GM12878 (cell line): Measurements from ENCODE around the gene UQCRFS1. TPM values are rescaled to one million over a fixed set of nuclear protein-coding genes. Genes with fewer than 3 reads are reported as not detected.

ENCODE experiments used
- ATAC-seq: fragments of 200-7000 bp; cut with Tn5 transposase; 3 replicates; pipeline ENCODE4 v1.9.1; 2020; ENCODE audit warnings: mild to moderate bottlenecking, moderate library complexity
- BruUV-seq: library from RNA; stranded (reverse); fragments of 400-500 nt; replicated peaks from 2 replicates; lab custom pipeline; 2021; lab: Mats Ljungman, UMichigan
- CTCF ChIA-PET: fragments of 300-600 bp; sonication (Branson Sonifier 250); formaldehyde crosslinking; extraction: SDS; loops from one replicate; lab custom pipeline; 2021; ENCODE audit warnings: inconsistent platforms; lab: Yijun Ruan, JAX
- POLR2A ChIA-PET: fragments of 350-600 bp; formaldehyde crosslinking; extraction: SDS; loops from one replicate; lab custom pipeline; 2021; ENCODE audit warnings: inconsistent platforms; lab: Charles Lee
- RAD21 ChIA-PET: fragments of 300-600 bp; sonication (Branson Sonifier 250); formaldehyde crosslinking; loops from one replicate; lab custom pipeline; 2023; ENCODE audit warnings: antibody characterized with exemption; ENCODE audit not compliant: unreplicated experiment; lab: Charles Lee
- SMC1A ChIA-PET: fragments of 300-600 bp; sonication (Branson Sonifier 250); formaldehyde crosslinking; loops from one replicate; lab custom pipeline; 2023; ENCODE audit not compliant: unreplicated experiment, uncharacterized antibody; lab: Charles Lee
- DNase-seq: peaks from one replicate; pipeline ENCODE4 v3.0.0-alpha.2; 2011; ENCODE audit warnings: low read depth, low spot score
- FAIRE-seq: peaks from 3 replicates; lab custom pipeline; 2011; peaks lifted over from hg19 to GRCh38; lab: Jason Lieb, UNC
- H2AFZ ChIP-seq: 2 replicates; pipeline ENCODE4 v1.6.0; 2011; ENCODE audit warnings: low read depth, low read length, control low read depth; ENCODE audit not compliant: control insufficient read depth
- H3K27ac ChIP-seq: 2 replicates; pipeline ENCODE4 v1.5.1; 2011; ENCODE audit warnings: control low read depth; ENCODE audit not compliant: control insufficient read depth, insufficient read depth
- H3K27me3 ChIP-seq, 2 experiments: replicated peaks in 1 of 2; 2 replicates each; pipeline versions ENCODE4 v1.6.0 to v1.6.1; 2011; ENCODE audit warnings: low read length in 1 of 2; ENCODE audit not compliant: control insufficient read depth in 2 of 2, insufficient read depth in 2 of 2
- H3K36me3 ChIP-seq, 2 experiments: 2 replicates each; pipeline ENCODE4 v1.5.1; 2011; ENCODE audit warnings: low read length in 1 of 2; ENCODE audit not compliant: control insufficient read depth in 2 of 2, insufficient read depth in 2 of 2
- H3K4me1 ChIP-seq: 2 replicates; pipeline ENCODE4 v1.6.1; 2011; ENCODE audit warnings: mild to moderate bottlenecking, low read length, moderate library complexity, mixed read lengths; ENCODE audit not compliant: control insufficient read depth, insufficient read depth
- H3K4me2 ChIP-seq: 2 replicates; pipeline ENCODE4 v1.6.0; 2011; ENCODE audit warnings: control low read depth; ENCODE audit not compliant: control insufficient read depth, insufficient read depth
- H3K4me3 ChIP-seq: fragments of 200-600 bp; sonication (generic); 2 replicates; pipeline ENCODE4 v1.5.1; 2016
- H3K79me2 ChIP-seq: 2 replicates; pipeline ENCODE4 v1.6.0; 2011; ENCODE audit warnings: low read length; ENCODE audit not compliant: control insufficient read depth, insufficient read depth
- H3K9ac ChIP-seq: 2 replicates; pipeline ENCODE4 v1.8.0; 2011; ENCODE audit warnings: low read length, control low read depth, mixed read lengths; ENCODE audit not compliant: control insufficient read depth, insufficient read depth
- H3K9me3 ChIP-seq: replicated peaks from 3 replicates; pipeline ENCODE4 v1.5.1; 2011; ENCODE audit warnings: mild to moderate bottlenecking, low read length; ENCODE audit not compliant: control insufficient read depth, insufficient read depth
- H4K20me1 ChIP-seq: 2 replicates; pipeline ENCODE4 v1.6.0; 2011; ENCODE audit not compliant: control insufficient read depth, insufficient read depth
- CTCF ChIP-seq, 3 experiments: IDR thresholded peaks in 2 of 3; conservative IDR thresholded peaks in 1 of 3; 2 replicates each; pipeline ENCODE4 v1.5.1; 2011; ENCODE audit warnings: low read depth in 3 of 3, low read length in 3 of 3, mild to moderate bottlenecking in 3 of 3, control low read depth in 2 of 3, moderate library complexity in 2 of 3, inconsistent platforms in 1 of 3, mixed read lengths in 1 of 3; ENCODE audit not compliant: control insufficient read depth in 2 of 3, insufficient read depth in 1 of 3; ENCODE audit errors: extremely low read depth in 1 of 3
- FOXM1 ChIP-seq: IDR thresholded peaks from 2 replicates; pipeline ENCODE4 v1.6.1; 2012; ENCODE audit warnings: low read depth, mild to moderate bottlenecking, inconsistent platforms, low read length, moderate library complexity
- MYC ChIP-seq: IDR thresholded peaks from 2 replicates; pipeline ENCODE4 v1.6.1; 2011; ENCODE audit warnings: mild to moderate bottlenecking, low read length, moderate library complexity, inconsistent platforms; ENCODE audit not compliant: insufficient read depth, insufficient replicate concordance, insufficient read length, severe bottlenecking
- RAD21 ChIP-seq: IDR thresholded peaks from 2 replicates; pipeline ENCODE4 v1.6.1; 2011; ENCODE audit warnings: mild to moderate bottlenecking, low read depth, low read length, moderate library complexity; ENCODE audit not compliant: insufficient read depth
- RAD51 ChIP-seq: fragments of 450-650 bp; IDR thresholded peaks from 2 replicates; pipeline ENCODE4 v1.6.1; 2016; ENCODE audit warnings: moderate library complexity, mild to moderate bottlenecking, inconsistent platforms
- RELB ChIP-seq: fragments of 450-650 bp; IDR thresholded peaks from 2 replicates; pipeline ENCODE4 v1.6.1; 2017; ENCODE audit warnings: low read depth, mild to moderate bottlenecking, moderate library complexity
- SIX5 ChIP-seq: IDR thresholded peaks from 2 replicates; pipeline ENCODE4 v1.6.1; 2011; ENCODE audit warnings: mild to moderate bottlenecking, low read depth, low read length, moderate library complexity; ENCODE audit not compliant: severe bottlenecking
- SP1 ChIP-seq: IDR thresholded peaks from one replicate; pipeline ENCODE4 v1.6.1; 2011; ENCODE audit warnings: low read depth, low read length
- SREBF2 ChIP-seq: IDR thresholded peaks from 2 replicates; pipeline ENCODE4 v1.6.1; 2012; ENCODE audit warnings: mild to moderate bottlenecking, low read length
- STAT3 ChIP-seq: IDR thresholded peaks from 2 replicates; pipeline ENCODE4 v1.6.1; 2011; ENCODE audit warnings: low read depth, low read length, improper control_type of control experiment
- WGBS: methylation state at CpG from one replicate; pipeline ENCODE4 v1.1.6; 2016; ENCODE audit warnings: low lambda C conversion rate; ENCODE audit not compliant: insufficient replicate concordance, insufficient coverage; ENCODE audit errors: missing lambda C conversion rate; 5-methylcytosine and 5-hydroxymethylcytosine counted together
- in situ Hi-C: fragments of 300-500 bp; cut with MboI; formaldehyde crosslinking; loops from 9 replicates; pipeline ENCODE4 v1.14.3; 2018; ENCODE audit warnings: mixed read lengths
- intact Hi-C: fragments of 100-400 bp; cut with micrococcal nuclease; formaldehyde crosslinking; loops from one replicate; pipeline ENCODE4 v1.14.2; 2022; ENCODE audit not compliant: unreplicated experiment
- polyA plus RNA-seq, 11 experiments: library from polyadenylated mRNA; depleted of rRNA in 4 of 11; unstranded in 6 of 11; stranded (reverse) in 5 of 11; fragments of >200 nt; fragmentation: Nextera tagmentation in 4 of 11; fragmentation: Illumina TruSeq in 1 of 11; extraction: Ambion mirVana in 4 of 11; extraction: Trizol in 1 of 11; gene quantifications; 1 replicate in 1 of 11; 2 replicates in 10 of 11; pipeline versions ENCODE4 v1.2.1 to v1.2.3, GENCODE V29; 2011 to 2016; ENCODE audit warnings: inconsistent platforms in 2 of 11, missing spikeins in 2 of 11, low read depth in 1 of 11
- total RNA-seq, 4 experiments: library from RNA; depleted of rRNA in 3 of 4; stranded (reverse); fragments of >200 nt in 3 of 4; fragmentation: Illumina TruSeq in 1 of 4; extraction: Trizol in 1 of 4; gene quantifications; 2 replicates each; pipeline versions ENCODE4 v1.2.1 to v1.2.3, GENCODE V29; 2013 to 2021

The UQCRFS1 gene
- total and polyA plus RNA-seq, 10 of the 15 experiments (the other 5 are each of a cell fraction or from before 2014, with no cell fraction given) = 9.3 to 125 (median 67.9) TPM

GRCh38 chr19:29259153-29259552 lies 46.2 kb upstream of the UQCRFS1 start:
- Histone ChIP-seq H3K27ac (no peak overlapping the region), H3K4me1 (no peaks in the 10 kb centered on the region), H3K4me2 (no peak overlapping the region), H3K9ac (no peak overlapping the region), H4K20me1 (no peaks in the 10 kb centered on the region), H3K27me3 (no peaks in the 10 kb centered on the region), H2AFZ (no peak overlapping the region), H3K4me3 (no peak overlapping the region), H3K79me2 (no peaks in the 10 kb centered on the region), H3K36me3 (no peaks in the 10 kb centered on the region), H3K9me3 (no peaks in the 10 kb centered on the region)
- ChIA-PET RAD21 (no interaction called here), POLR2A (no interaction called here), SMC1A (interaction anchor here (1.3 to 3.3 kb wide), 2 partner anchors 380 to 523 kb away, joined by 4 to 17 read pairs; no protein-coding TSS in a partner anchor), CTCF (interaction anchor here (0.6 to 2.3 kb wide), 7 partner anchors 10 to 522 kb away, joined by 3 to 6 read pairs (median 3); no protein-coding TSS in a partner anchor)
- peak in 2 of 3 experiments; percentile 8 to 11; a peak in 1 of 6 replicates for TF ChIP-seq CTCF (IDR thresholded peaks at IDR 0.05 in 2 of 3, conservative IDR thresholded peaks at IDR 0.05 in 1 of 3; ENCODE audit: control insufficient read depth in 2 of 3, extremely low read depth in 1 of 3, insufficient read depth in 1 of 3, low read depth in 3 of 3, low read length in 3 of 3)
- TF ChIP-seq FOXM1 = no peak
- TF ChIP-seq MYC = no peak
- no peak for TF ChIP-seq STAT3
- no peak for TF ChIP-seq SP1
- TF ChIP-seq RAD21 = peak; percentile 23; the same call in 1 of the 2 replicates
- TF ChIP-seq SREBF2 = no peak
- TF ChIP-seq SIX5 = no peak
- TF ChIP-seq RAD51 = no peak
- no peak for TF ChIP-seq RELB
- BruUV-seq = no TSS peak
- DNase-seq = no peak
- intact Hi-C loops (no loop called here), in situ Hi-C loops (no loop called here)
- no peak for ATAC-seq
- WGBS = 53% methylated on average over 3 of the region's 3 CpGs
- FAIRE-seq = no peak
